Effector CD8-positive, alpha-beta T cell (primary cell): ENCODE results near the gene WDR27.
"Not testable (repeated sequence)": the region's sequence is repeated elsewhere in the genome, so short reads cannot be mapped to it uniquely, and the experiment has no call there.

Experiments
- DNase-seq: peaks from one replicate; lab custom pipeline; 2025; lab: John Stamatoyannopoulos, UW

WDR27 gene

GRCh38 chr6:169640351-169640852 is 61.4 kb downstream of the WDR27 start:
- no peak for DNase-seq

GRCh38 chr6:169639653-169640278 is 62.1 kb downstream of the WDR27 start:
- DNase-seq, result no peak

GRCh38 chr6:169638915-169639314 is 62.9 kb downstream of the WDR27 start:
- DNase-seq, result no peak

- DNase-seq, result no peak
These were observed 63.4 kb downstream of the WDR27 start for GRCh38 chr6:169638388-169638787.

GRCh38 chr6:169635345-169635744 is 66.5 kb downstream of the WDR27 start:
- DNase-seq, result no peak

GRCh38 chr6:169632841-169633240 is 69.0 kb downstream of the WDR27 start:
- DNase-seq, result no peak

- DNase-seq, result no peak
These were observed 72.6 kb downstream of the WDR27 start for GRCh38 chr6:169629256-169629655.

GRCh38 chr6:169627736-169628607 is 73.9 kb downstream of the WDR27 start:
- no peak for DNase-seq

- DNase-seq, result no peak
These were observed 75.2 kb downstream of the WDR27 start for GRCh38 chr6:169626649-169627048.

GRCh38 chr6:169626169-169626568 is 75.7 kb downstream of the WDR27 start:
- no peak for DNase-seq

- DNase-seq, result no peak
These were observed 76.5 kb downstream of the WDR27 start for GRCh38 chr6:169625376-169625775.

- no peak for DNase-seq
These were observed 77.0 kb downstream of the WDR27 start for GRCh38 chr6:169624785-169625184.

GRCh38 chr6:169623975-169624374 is 77.9 kb downstream of the WDR27 start:
- DNase-seq, result no peak

- DNase-seq, result no peak
These were observed 78.5 kb downstream of the WDR27 start for GRCh38 chr6:169623343-169623742.

- no peak for DNase-seq
These were observed 79.2 kb downstream of the WDR27 start for GRCh38 chr6:169622618-169623017.

GRCh38 chr6:169621311-169621710 is 80.5 kb downstream of the WDR27 start:
- DNase-seq, result no peak

GRCh38 chr6:169620171-169621130 is 81.4 kb downstream of the WDR27 start:
- DNase-seq, result no peak

- DNase-seq, result no peak
These were observed 82.2 kb downstream of the WDR27 start for GRCh38 chr6:169619650-169620049.

GRCh38 chr6:169618526-169619490 is 83.0 kb downstream of the WDR27 start:
- DNase-seq, result no peak

GRCh38 chr6:169617562-169617961 is 84.3 kb downstream of the WDR27 start:
- DNase-seq, result no peak

- DNase-seq, result not testable (repeated sequence)
These were observed 93.2 kb downstream of the WDR27 start for GRCh38 chr6:169608609-169609008.
